MM.1S (cell line): ENCODE data around the gene KCNQ4.

ENCODE experiments used
- EZH2 ChIP-seq: fragments of 300-600 bp; sonication (generic); optimal IDR thresholded peaks from 2 replicates; pipeline ENCODE3; 2017; ENCODE audit warnings: low read depth, mild to moderate bottlenecking, antibody characterized with exemption, low read length, mixed read lengths
- EZH2phosphoT487 ChIP-seq: fragments of 300-600 bp; sonication (generic); IDR thresholded peaks from 2 replicates; pipeline ENCODE4 v1.6.1; 2018; ENCODE audit warnings: antibody characterized with exemption, low read length
- TF ChIP-seq, protein P1 (sequence below): fragments of 300-600 bp; sonication (generic); IDR thresholded peaks from 2 replicates; pipeline ENCODE4 v1.5.1; 2016; ENCODE audit warnings: antibody characterized with exemption, low read length, mixed read lengths

- TF ChIP-seq, protein P1, sequence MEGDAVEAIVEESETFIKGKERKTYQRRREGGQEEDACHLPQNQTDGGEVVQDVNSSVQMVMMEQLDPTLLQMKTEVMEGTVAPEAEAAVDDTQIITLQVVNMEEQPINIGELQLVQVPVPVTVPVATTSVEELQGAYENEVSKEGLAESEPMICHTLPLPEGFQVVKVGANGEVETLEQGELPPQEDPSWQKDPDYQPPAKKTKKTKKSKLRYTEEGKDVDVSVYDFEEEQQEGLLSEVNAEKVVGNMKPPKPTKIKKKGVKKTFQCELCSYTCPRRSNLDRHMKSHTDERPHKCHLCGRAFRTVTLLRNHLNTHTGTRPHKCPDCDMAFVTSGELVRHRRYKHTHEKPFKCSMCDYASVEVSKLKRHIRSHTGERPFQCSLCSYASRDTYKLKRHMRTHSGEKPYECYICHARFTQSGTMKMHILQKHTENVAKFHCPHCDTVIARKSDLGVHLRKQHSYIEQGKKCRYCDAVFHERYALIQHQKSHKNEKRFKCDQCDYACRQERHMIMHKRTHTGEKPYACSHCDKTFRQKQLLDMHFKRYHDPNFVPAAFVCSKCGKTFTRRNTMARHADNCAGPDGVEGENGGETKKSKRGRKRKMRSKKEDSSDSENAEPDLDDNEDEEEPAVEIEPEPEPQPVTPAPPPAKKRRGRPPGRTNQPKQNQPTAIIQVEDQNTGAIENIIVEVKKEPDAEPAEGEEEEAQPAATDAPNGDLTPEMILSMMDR = no peak
- TF ChIP-seq EZH2phosphoT487 (no peak), EZH2 (no peak)
Measured at GRCh38 chr1:40858856-40859416, 75.3 kb downstream of the KCNQ4 start.
